NCI-H2227 treated with DMSO at 0.1 percent for 48 hours (cell line): ENCODE measurements around the gene FBLN1.
A peak's percentile ranks its signal among the peaks of the same experiment; 100 is the strongest.

ENCODE experiments used
- DNase-seq: peaks from one replicate; lab custom pipeline; 2025; lab: John Stamatoyannopoulos, UW

FBLN1 gene

GRCh38 chr22:45571089-45571488 is 68.4 kb downstream of the FBLN1 start:
- DNase-seq, result no peak

GRCh38 chr22:45572444-45572843 is 69.8 kb downstream of the FBLN1 start:
- no peak for DNase-seq

- no peak for DNase-seq
Observed at GRCh38 chr22:45574069-45574703, 71.5 kb downstream of the FBLN1 start.

- no peak for DNase-seq
Observed at GRCh38 chr22:45575173-45575572, 72.5 kb downstream of the FBLN1 start.

- DNase-seq, result no peak
Observed at GRCh38 chr22:45575607-45576272, 73.1 kb downstream of the FBLN1 start.

- DNase-seq, result no peak
Observed at GRCh38 chr22:45576273-45576625, 73.6 kb downstream of the FBLN1 start.

- DNase-seq, result no peak
Observed at GRCh38 chr22:45576730-45577464, 74.2 kb downstream of the FBLN1 start.

GRCh38 chr22:45577746-45578523 is 75.3 kb downstream of the FBLN1 start:
- peak; percentile 37 for DNase-seq

- DNase-seq, result no peak
Observed at GRCh38 chr22:45578524-45579147, 76.0 kb downstream of the FBLN1 start.

- DNase-seq, result no peak
Observed at GRCh38 chr22:45579306-45579705, 76.6 kb downstream of the FBLN1 start.

GRCh38 chr22:45579806-45580725 is 77.4 kb downstream of the FBLN1 start:
- DNase-seq, result no peak

- no peak for DNase-seq
Observed at GRCh38 chr22:45580726-45581381, 78.2 kb downstream of the FBLN1 start.

GRCh38 chr22:45581549-45582080 is 78.9 kb downstream of the FBLN1 start:
- DNase-seq, result no peak

GRCh38 chr22:45582236-45582954 is 79.7 kb downstream of the FBLN1 start:
- no peak for DNase-seq

GRCh38 chr22:45582955-45583320 is 80.3 kb downstream of the FBLN1 start:
- DNase-seq, result no peak

GRCh38 chr22:45583504-45583903 is 80.8 kb downstream of the FBLN1 start:
- DNase-seq, result no peak

GRCh38 chr22:45584121-45584570 is 81.5 kb downstream of the FBLN1 start:
- no peak for DNase-seq

- no peak for DNase-seq
Observed at GRCh38 chr22:45584621-45585436, 82.1 kb downstream of the FBLN1 start.

GRCh38 chr22:45585437-45585755 is 82.7 kb downstream of the FBLN1 start:
- no peak for DNase-seq
